Measurements from ENCODE around the gene NUTM2F.
"Not testable (repeated sequence)": the region's sequence is repeated elsewhere in the genome, so short reads cannot be mapped to it uniquely, and the experiment has no call there.

Gene NUTM2F

DNA sequence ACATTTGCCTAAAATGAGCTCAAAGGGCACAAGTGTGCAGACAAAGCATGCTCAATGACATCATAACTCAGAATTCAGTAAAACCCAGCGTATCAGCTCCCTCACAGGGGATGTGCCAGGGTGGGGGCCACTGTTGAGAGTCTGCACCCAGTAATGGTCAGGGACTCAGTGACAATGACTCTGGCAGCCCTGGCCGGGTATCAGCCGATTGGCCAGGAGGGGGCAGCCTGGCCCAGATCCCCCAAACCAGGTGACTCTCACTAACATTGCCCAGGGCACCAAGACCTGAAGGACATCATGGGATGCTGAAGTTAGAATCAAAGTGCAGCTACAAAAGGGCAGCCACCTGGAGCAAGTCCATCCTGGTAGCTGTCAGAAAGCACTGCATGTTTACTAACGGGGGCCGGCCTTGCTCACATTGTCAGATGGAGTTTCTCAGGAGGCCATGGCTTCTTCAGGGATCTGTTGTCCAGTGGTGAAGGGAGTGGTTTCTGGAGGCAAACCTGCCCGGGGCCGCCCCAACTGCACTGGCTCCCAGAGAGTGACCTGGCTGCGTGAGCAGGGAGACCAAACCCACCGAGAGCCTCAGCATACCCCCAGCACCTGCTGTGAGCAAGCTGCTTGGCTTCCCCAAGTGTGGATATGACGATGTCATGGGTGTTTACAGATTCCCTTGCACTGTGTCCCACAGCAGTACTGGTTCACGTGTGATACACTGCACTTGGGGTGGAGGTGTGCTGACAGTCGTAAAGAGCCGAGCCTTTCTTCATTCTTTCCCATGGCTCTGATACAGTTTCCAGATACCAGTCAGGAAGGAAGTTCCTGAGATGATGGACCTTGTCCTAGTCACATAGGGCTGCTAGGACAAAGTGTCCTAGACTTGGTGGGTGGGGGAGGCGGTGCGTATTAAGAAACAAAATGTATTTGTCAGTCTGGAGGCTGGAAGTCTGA lies 13.1 kb downstream of the NUTM2F start:
- DNase-seq (ENCODE audit: low read depth), result not testable (repeated sequence)

DNA sequence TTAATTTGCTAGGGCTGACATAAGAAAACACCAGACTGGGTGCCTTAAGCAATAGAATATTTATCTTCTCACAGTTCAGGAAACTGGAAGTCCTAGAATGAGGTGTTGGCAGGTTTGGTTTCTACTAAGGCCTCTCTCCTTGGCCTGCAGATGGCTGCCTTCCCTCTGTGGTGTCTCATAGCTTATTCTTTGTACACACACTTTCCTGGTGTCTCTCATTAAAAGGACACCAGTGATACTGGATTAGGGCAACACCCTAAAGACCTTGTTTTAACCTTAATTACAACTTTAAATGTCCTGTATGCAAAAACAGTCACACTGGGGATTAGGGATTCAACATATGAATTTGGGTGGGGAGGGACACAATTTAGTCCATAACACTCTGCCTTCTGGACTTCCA lies 25.1 kb downstream of the NUTM2F start:
- DNase-seq (ENCODE audit: low read depth), result no peak

DNA sequence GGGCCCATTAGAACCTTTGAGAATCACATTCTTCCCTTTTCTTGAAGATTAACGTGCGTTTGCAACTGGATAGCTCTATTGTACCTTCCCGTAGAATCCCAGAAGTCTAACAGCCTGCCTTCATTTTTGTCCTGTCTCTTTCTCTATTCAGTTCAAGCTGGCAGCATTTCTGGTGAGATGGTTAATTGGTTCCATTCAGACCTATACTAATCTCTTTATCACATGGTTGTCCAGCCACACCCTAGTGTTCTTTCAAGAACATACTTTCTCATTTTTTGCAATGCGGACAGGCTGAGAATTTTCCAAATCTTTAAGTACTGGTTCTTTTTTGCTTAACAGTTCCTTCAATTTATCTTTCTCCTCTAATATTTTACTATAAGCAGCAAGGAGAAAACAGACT lies 26.0 kb downstream of the NUTM2F start:
- no peak for DNase-seq (ENCODE audit: low read depth)

DNA sequence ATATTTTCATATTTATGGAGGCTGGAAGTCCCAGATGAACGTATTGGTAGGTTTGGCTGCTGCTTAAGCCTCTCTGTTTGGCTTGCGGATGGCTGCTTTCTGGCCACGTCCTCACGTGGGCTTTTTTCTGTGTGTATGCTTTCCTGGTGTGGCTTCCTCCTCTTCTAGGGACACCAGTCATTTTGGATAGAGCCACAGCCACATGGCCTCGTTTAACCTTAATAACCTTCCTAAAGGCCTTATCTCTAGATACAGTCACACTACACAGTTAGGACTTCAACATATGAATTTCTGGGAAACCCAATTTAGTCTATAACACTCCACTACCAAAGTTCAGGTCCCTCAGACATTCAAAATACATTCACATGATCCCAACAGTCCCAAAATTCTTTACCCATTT lies 26.9 kb downstream of the NUTM2F start:
- DNase-seq (ENCODE audit: low read depth), result no peak

DNA sequence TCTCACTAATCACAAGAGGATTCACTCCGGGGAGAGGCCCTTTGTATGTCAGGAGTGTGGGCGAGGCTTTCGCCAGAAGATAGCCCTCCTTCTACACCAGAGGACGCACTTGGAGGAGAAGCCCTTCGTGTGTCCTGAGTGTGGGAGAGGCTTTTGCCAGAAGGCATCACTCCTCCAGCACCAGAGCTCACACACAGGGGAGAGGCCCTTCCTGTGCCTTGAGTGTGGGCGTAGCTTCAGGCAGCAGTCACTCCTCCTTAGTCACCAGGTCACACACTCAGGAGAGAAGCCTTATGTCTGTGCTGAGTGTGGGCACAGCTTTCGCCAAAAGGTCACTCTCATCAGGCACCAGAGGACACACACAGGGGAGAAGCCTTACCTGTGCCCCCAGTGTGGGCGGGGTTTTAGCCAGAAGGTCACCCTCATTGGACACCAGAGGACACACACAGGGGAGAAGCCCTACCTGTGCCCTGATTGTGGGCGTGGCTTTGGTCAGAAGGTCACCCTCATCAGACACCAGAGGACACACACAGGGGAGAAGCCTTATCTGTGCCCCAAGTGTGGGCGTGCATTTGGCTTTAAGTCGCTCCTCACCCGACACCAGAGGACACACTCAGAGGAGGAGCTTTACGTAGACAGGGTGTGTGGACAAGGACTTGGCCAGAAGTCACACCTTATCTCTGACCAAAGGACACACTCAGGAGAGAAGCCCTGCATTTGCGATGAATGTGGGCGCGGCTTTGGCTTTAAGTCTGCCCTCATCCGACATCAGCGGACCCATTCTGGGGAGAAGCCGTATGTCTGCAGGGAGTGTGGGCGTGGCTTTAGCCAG lies 27.8 kb downstream of the NUTM2F start:
- DNase-seq (ENCODE audit: low read depth), result no peak

DNA sequence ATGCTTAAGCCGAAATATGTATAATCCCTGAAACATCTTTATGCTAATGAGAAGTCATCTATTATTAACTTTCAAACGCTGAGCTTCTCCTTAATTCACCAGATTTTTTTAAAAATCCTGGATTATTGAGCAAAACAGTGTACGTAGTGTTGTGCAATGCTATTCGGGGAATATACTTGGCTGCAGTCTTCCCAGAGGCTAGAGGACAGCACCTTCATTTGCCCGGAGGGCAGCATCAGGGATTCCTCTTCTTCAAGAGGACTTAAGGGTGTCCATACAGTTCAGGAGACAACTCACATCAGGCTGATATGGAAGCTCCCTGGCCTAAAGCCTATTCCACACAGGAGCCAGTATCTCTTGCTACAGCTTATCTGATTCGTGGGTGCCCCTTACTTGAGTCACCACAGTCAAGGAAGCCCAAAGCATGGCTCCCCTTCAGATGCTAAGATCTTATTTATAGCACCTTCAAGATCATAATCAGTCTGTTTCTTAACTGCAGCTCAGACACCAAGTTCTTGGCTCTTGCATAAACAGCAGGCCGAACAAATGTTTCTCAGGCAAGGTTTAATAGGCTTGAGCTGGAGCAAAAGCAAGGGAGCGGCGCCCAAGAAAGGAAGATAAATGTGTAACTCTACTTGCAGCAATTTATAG lies 29.4 kb downstream of the NUTM2F start:
- peak; percentile 41 for DNase-seq (ENCODE audit: low read depth)

DNA sequence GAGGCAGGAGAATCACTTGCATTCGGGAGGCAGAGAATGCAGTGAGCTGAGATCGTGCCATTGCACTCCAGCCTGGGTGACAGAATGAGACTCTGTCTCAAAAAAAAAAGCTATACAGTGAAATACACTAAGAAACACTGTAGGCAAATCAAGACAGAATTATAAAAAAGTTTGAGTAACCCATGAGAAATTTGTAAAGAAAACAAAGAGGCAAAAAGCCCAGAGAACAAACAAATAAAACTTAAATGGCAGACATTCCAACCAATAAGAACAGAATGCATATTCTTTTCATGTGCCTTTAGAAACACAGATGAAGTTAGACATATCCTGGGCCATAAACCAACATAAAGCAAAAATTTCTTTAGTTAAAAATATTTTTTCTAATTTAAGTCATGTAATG lies 38.8 kb downstream of the NUTM2F start:
- DNase-seq (ENCODE audit: low read depth), result peak; percentile 77

DNA sequence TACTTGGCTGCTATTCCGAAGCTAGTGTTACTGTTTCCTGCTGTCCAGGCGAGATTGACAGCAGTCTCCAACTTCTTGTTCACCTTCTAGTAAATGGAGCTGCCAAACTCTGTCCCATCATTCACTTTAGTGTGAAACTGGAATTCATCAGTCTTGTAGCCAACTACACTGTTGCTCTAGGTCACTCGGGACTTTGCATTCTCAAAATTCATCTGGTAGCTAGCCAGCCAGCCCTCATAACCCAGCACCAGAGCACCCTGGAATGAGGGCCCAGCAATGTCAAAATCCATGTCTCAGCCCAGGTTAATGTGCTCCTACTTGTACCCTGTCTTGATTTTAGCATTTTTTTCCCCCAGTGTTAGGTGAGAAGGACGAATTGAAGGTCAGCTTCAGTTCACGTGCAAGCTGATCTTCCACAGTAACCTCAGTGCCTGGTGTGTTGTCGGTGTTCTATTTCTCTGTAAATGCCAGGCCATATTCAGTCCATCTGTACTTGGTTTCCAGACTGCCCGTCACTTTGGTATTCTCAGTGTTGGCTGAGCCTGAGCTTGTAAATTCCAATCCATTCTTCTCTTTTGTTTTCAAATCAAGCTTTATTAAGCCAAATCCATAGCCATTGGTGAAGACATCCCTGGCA lies 40.4 kb downstream of the NUTM2F start:
- DNase-seq (ENCODE audit: low read depth), result no peak

DNA sequence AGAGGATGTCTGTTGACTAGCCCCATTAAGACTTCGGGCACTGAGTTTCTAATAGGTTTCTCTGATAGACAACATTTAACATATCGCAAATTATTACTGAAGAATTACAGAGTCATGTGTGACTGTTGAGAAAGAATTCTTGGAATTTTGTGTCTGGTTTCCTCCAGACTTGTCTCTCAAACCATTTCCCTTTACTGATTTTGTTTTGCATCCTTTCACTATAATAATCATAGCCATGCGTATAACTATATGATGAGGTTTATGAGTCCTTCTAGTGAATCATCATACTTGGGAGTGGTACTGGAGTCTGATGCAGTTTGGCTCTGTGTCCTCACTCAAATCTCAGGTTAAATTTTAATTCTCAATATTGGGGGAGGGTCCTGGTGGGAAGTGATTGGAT lies 42.3 kb downstream of the NUTM2F start:
- peak; percentile 58 for DNase-seq (ENCODE audit: low read depth)

DNA sequence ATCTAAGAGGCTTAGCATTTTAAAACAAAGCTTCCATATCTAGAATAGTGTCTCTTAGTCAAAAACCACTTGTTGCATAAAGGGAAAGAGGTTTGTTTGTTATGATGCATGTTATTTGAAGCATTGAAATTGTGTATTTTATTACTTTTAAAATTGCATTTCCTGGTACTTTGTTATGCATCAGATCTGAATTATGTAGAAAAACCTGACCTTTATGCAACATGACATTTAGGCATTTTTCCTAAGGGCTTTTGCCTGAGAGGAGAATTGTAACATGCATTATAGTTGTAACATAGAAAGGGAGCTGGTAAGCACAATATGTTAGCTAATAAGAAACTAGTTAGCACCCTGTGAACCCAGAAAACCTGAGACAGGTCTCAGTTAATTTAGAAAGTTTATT lies 47.3 kb downstream of the NUTM2F start:
- no peak for DNase-seq (ENCODE audit: low read depth)

DNA sequence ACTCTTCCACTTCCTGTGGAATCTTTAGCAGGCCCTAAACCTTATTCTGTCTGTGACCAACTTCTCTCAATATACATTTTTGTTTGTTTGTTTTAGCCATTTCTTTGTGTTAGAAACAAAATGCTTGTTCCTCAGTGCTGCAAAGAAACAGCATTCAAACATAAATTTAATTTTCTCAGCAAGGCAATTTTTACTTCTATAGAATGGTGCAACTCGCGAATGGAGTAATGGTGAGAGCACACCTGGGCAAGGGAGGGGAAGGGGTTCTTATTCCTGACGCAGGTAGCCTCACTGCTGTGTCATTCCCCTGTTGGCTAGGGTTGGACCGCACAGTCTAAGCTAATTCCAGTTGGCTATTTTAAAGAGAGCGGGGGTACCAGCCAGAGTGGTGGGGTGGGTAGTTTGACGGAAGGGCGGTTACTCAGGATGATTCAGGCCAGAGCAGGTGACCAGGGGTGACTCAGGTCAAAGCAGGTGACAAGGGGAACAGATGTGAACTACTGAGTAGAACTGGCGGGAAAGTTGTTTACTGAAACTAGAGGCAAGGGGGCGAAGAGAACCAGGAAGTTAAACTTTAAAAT lies 47.9 kb downstream of the NUTM2F start:
- no peak for DNase-seq (ENCODE audit: low read depth)

DNA sequence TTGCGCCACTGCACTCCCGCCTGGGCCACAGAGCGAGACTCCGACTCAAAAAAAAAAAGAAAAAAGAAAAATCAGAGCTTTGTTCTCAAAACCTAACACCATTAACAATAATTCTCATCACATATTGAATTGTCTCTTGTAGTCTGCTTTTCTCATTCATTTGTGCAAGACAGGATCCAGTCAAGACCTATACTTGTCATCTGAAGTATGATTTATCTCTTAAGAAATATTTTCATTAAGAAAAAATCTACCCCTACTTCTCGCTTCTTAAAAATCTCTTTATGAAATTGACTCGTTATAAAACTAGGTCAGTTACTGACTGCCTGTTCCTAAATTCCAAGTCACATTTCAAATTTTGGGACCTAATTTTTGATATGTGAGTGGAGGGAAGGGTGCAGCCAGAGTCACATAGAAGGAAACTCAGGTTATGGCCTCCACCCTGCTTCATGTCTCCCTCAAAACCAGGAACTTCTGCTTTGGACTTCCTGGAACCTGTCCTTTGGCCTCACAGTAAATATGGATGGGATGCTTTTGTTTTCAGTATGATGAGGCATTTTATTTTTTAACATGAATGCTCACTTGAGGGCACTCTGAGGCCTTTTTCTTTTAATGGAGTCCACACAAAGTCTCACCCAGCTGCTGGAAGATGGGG lies 50.4 kb downstream of the NUTM2F start:
- no peak for DNase-seq (ENCODE audit: low read depth)

DNA sequence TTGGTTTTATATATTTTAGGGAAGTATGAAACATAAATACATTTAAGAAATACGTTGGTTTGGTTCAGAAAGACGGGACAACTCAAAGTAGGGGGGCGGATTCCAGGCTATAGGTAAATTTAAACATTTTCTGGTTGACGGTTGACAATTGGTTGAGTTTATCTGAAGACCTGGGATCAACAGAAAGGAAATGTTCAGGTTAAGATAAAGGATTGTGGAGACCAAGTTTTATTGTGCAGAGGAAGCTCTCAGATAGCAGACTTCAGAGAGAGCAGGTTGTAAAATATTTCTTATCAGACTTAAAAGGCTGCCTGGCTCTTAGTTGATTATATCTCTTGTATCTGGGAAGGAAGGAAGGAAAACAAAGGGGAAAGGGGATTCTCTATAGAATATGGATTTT lies 51.4 kb downstream of the NUTM2F start:
- DNase-seq (ENCODE audit: low read depth), result not testable (repeated sequence)

DNA sequence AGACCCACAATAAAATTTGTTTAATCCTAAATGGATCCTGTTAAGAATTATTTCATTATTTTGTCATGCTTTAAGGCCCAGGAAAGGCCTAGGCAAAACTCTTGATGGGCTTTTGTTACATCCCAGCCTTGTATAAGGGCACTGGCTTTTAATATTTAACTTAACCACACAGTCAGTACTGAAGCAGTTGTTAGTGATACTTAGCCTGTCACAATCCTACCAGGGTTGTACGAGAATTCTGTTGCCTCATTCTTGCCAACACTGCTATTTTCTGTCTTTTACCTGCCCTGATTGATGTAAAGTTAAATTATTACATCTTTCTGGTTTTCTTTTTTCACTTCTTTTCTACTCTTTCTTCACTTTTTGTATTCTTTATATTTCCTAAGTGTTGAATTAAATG lies 58.4 kb downstream of the NUTM2F start:
- no peak for DNase-seq (ENCODE audit: low read depth)

DNA sequence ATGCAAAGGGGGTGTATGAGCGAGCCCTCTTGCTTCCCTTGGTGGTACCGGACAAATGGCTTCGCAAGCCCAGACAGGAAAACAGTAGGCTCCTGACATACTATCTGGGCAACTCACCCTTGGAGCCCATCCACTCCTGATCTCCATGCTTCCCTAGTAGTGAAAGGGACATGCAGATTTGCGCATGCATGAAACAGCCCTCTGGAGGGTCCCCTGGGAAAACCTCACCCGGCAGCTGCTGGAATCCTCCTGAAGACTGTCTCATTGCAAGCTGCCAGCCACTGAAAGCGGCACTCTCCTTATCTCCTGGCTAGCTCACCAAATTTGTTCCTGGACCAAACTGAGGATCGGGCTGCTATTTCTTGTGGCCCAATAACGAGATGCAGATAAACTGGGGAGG lies 59.2 kb downstream of the NUTM2F start:
- DNase-seq (ENCODE audit: low read depth), result no peak
